Endothelial cell of umbilical vein (primary cell): ENCODE results near the gene OXNAD1. TPM values are rescaled to one million over a fixed set of nuclear protein-coding genes. Genes with fewer than 3 reads are reported as not detected.

Experiments
- BruUV-seq: library from RNA; stranded (reverse); fragments of 400-500 nt; replicated peaks from 2 replicates; lab custom pipeline; 2021; lab: Mats Ljungman, UMichigan
- CTCF ChIA-PET: fragments of 300-600, 350-600 bp; sonication (Branson Sonifier 250); formaldehyde crosslinking; loops from one replicate; lab custom pipeline; 2021; ENCODE audit warnings: antibody characterized with exemption, inconsistent platforms; lab: Charles Lee
- POLR2A ChIA-PET: fragments of 300-600, 350-600 bp; sonication (Branson Sonifier 250); formaldehyde crosslinking; loops from one replicate; lab custom pipeline; 2021; ENCODE audit warnings: antibody characterized with exemption, inconsistent platforms; lab: Charles Lee
- DNase-seq: peaks from one replicate; pipeline ENCODE4 v3.0.0-alpha.2; 2011; ENCODE audit warnings: low read depth, low spot score
- FAIRE-seq: peaks from 2 replicates; lab custom pipeline; 2011; peaks lifted over from hg19 to GRCh38; lab: Jason Lieb, UNC
- H2AFZ ChIP-seq: 2 replicates; pipeline ENCODE4 v1.6.0; 2012; ENCODE audit warnings: low read depth, low read length, control low read depth, inconsistent platforms
- H3K27ac ChIP-seq: 2 replicates; pipeline ENCODE4 v1.5.1; 2011; ENCODE audit warnings: low read depth, mild to moderate bottlenecking, control low read depth, low read length, moderate library complexity; ENCODE audit not compliant: insufficient read depth
- H3K27me3 ChIP-seq, 2 experiments: 2 replicates each; pipeline versions ENCODE4 v1.6.0 to v1.6.1; 2011; ENCODE audit warnings: low read length in 2 of 2, mixed read lengths in 1 of 2; ENCODE audit not compliant: control insufficient read depth in 2 of 2, insufficient read depth in 2 of 2
- H3K36me3 ChIP-seq, 2 experiments: 2 replicates in 1 of 2; 3 replicates in 1 of 2; pipeline ENCODE4 v1.5.1; 2011; ENCODE audit warnings: low read length in 2 of 2, mild to moderate bottlenecking in 1 of 2, moderate library complexity in 1 of 2; ENCODE audit not compliant: control insufficient read depth in 2 of 2, insufficient read depth in 2 of 2; ENCODE audit errors: extremely low read depth in 1 of 2
- H3K4me1 ChIP-seq: 3 replicates; pipeline ENCODE4 v1.5.1; 2011; ENCODE audit warnings: mild to moderate bottlenecking, low read length; ENCODE audit not compliant: control insufficient read depth, insufficient read depth; ENCODE audit errors: extremely low read depth
- H3K4me2 ChIP-seq: 2 replicates; pipeline ENCODE4 v1.6.1; 2011; ENCODE audit warnings: low read length, control low read depth, mixed read lengths; ENCODE audit not compliant: insufficient read depth
- H3K4me3 ChIP-seq, 3 experiments: fragments of 200-600 bp in 1 of 3; sonication (generic), shearing (Covaris generic) in 1 of 3; replicated peaks in 1 of 3; 2 replicates each; pipeline ENCODE4 v1.5.1; 2011 to 2016; ENCODE audit warnings: control low read depth in 3 of 3, low read length in 3 of 3, mild to moderate bottlenecking in 2 of 3, inconsistent platforms in 1 of 3, low read depth in 1 of 3, moderate library complexity in 1 of 3; ENCODE audit not compliant: insufficient read depth in 1 of 3
- H3K79me2 ChIP-seq: 2 replicates; pipeline ENCODE4 v1.6.0; 2012; ENCODE audit warnings: low read length, inconsistent platforms; ENCODE audit not compliant: control insufficient read depth, insufficient read depth
- H3K9ac ChIP-seq: replicated peaks from 2 replicates; pipeline ENCODE3; 2011; ENCODE audit warnings: low read length, control low read depth; ENCODE audit not compliant: insufficient read depth; ENCODE audit errors: extremely low read depth
- H3K9me1 ChIP-seq: replicated peaks from 3 replicates; pipeline ENCODE4 v1.6.0; 2011; ENCODE audit warnings: mild to moderate bottlenecking, low read length; ENCODE audit not compliant: control insufficient read depth, insufficient read depth; ENCODE audit errors: extremely low read depth
- H3K9me3 ChIP-seq: replicated peaks from 2 replicates; pipeline ENCODE4 v1.5.1; 2012; ENCODE audit warnings: low read length, inconsistent platforms; ENCODE audit not compliant: control insufficient read depth, insufficient read depth
- H4K20me1 ChIP-seq: replicated peaks from 2 replicates; pipeline ENCODE3; 2011; ENCODE audit warnings: mild to moderate bottlenecking, low read length; ENCODE audit not compliant: control insufficient read depth, insufficient read depth; ENCODE audit errors: extremely low read depth
- EZH2 ChIP-seq: IDR thresholded peaks from 2 replicates; pipeline ENCODE4 v1.6.1; 2012; ENCODE audit warnings: borderline replicate concordance, low read depth, mild to moderate bottlenecking, moderate library complexity, low read length, inconsistent platforms; ENCODE audit not compliant: severe bottlenecking
- FOS ChIP-seq: IDR thresholded peaks from 2 replicates; pipeline ENCODE4 v1.6.1; 2011; ENCODE audit warnings: mild to moderate bottlenecking, low read length, moderate library complexity, borderline replicate concordance; ENCODE audit not compliant: insufficient read depth
- GATA2 ChIP-seq: IDR thresholded peaks from 2 replicates; pipeline ENCODE4 v1.7.0; 2011; ENCODE audit warnings: low read depth, mild to moderate bottlenecking, moderate library complexity, mixed read lengths, low read length; ENCODE audit not compliant: insufficient read length, insufficient read depth
- JUN ChIP-seq: IDR thresholded peaks from 2 replicates; pipeline ENCODE4 v1.6.1; 2011; ENCODE audit warnings: borderline replicate concordance, low read depth; ENCODE audit not compliant: insufficient read length, insufficient read depth
- MYC ChIP-seq: IDR thresholded peaks from one replicate; pipeline ENCODE4 v1.6.1; 2011; ENCODE audit warnings: mild to moderate bottlenecking, low read depth, low read length
- POLR2A ChIP-seq: IDR thresholded peaks from 2 replicates; pipeline ENCODE4 v1.6.1; 2012; ENCODE audit warnings: low read depth, mild to moderate bottlenecking, control low read depth, low read length
- POLR2AphosphoS5 ChIP-seq: IDR thresholded peaks from 2 replicates; pipeline ENCODE4 v1.6.1; 2012; ENCODE audit warnings: low read depth, mild to moderate bottlenecking, control low read depth, low read length, moderate library complexity; ENCODE audit not compliant: insufficient read depth
- dilution Hi-C: fragments of 300-500 bp; cut with MboI; formaldehyde crosslinking; loops from one replicate; pipeline ENCODE4 v1.15.0; 2019; ENCODE audit warnings: low sequenced_read_pairs; ENCODE audit not compliant: extremely low pct_ligation_motif_present
- intact Hi-C: fragments of 100-400 bp; cut with micrococcal nuclease; formaldehyde crosslinking; loops from one replicate; pipeline ENCODE4 v1.10.0; 2022
- polyA plus RNA-seq, 4 experiments: library from polyadenylated mRNA; depleted of rRNA in 3 of 4; stranded (reverse) in 3 of 4; unstranded in 1 of 4; fragments of >200 nt; gene quantifications; 2 replicates each; pipeline versions ENCODE4 v1.2.1 to v1.2.3, GENCODE V29; 2011 to 2012; ENCODE audit warnings: missing spikeins in 1 of 4
- total RNA-seq: library from RNA; stranded (reverse); gene quantifications from 2 replicates; pipeline ENCODE4 v1.2.3, GENCODE V29; 2021
- TF ChIP-seq, protein P1 (sequence below), 2 donors: IDR thresholded peaks; 1 replicate in 1 of 2; 2 replicates in 1 of 2; pipeline ENCODE4 v1.5.1; 2011; ENCODE audit warnings: low read length in 2 of 2, mild to moderate bottlenecking in 2 of 2, moderate library complexity in 2 of 2, control low read depth in 1 of 2, inconsistent platforms in 1 of 2, low read depth in 1 of 2; ENCODE audit not compliant: insufficient read depth in 1 of 2; ENCODE audit errors: extremely low read depth in 1 of 2
- TF ChIP-seq, protein P2 (sequence below): IDR thresholded peaks from 2 replicates; pipeline ENCODE4 v1.6.1; 2011; ENCODE audit not compliant: insufficient read depth, insufficient read length

OXNAD1 gene
- total and polyA plus RNA-seq, 2 donors (not counting 3 experiments of a cell fraction or from before 2014, with no cell fraction given): 5.5 to 9.7 TPM

DNA sequence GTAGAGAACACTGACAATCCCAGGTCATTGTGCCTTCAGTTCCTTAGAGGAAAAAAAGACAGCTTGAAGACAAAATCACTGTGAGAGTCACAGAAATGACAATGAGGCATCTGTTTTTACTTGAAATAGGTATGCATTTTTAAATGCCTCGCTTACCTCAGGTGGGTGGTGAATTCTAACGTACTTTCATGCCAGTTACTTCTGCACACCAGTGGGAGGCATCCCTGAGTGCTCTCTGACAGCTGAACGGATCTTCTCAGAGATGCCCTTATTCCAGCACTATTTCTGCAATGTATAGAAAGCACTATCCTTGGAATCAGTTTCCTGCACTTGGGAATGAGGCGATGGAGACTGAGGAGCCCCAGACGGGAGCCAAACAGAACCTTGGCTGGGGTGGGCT lies 16.5 kb upstream of the OXNAD1 start:
- FAIRE-seq (no peak), DNase-seq (no peak)
- no peak overlapping the region for H3K9ac ChIP-seq
- no peaks in the 10 kb centered on the region for H3K36me3 ChIP-seq
- H3K27me3 ChIP-seq: no peaks in the 10 kb centered on the region
- no peaks in the 10 kb centered on the region for H3K9me1 ChIP-seq
- H3K4me1 ChIP-seq: peaks cover 11% of the 10 kb centered on the region
- ChIA-PET POLR2A (no interaction called here), CTCF (interaction anchor here (1.0 to 2.1 kb wide), 7 partner anchors 16 to 432 kb away, joined by 3 to 9 read pairs (median 5); partner anchors contain the start of genes DPH3 and OXNAD1)
- no peaks in the 10 kb centered on the region for H4K20me1 ChIP-seq
- H3K79me2 ChIP-seq: no peaks in the 10 kb centered on the region
- intact Hi-C loops: no loop called here
- dilution Hi-C loops: no loop called here
- H3K4me2 ChIP-seq: no peak overlapping the region
- no peaks in the 10 kb centered on the region for H3K9me3 ChIP-seq
- H3K27ac ChIP-seq: no peak overlapping the region
- no peak overlapping the region for H3K4me3 ChIP-seq
- no TSS peak for BruUV-seq
- H2AFZ ChIP-seq: no peak overlapping the region
- TF ChIP-seq, protein P1, sequence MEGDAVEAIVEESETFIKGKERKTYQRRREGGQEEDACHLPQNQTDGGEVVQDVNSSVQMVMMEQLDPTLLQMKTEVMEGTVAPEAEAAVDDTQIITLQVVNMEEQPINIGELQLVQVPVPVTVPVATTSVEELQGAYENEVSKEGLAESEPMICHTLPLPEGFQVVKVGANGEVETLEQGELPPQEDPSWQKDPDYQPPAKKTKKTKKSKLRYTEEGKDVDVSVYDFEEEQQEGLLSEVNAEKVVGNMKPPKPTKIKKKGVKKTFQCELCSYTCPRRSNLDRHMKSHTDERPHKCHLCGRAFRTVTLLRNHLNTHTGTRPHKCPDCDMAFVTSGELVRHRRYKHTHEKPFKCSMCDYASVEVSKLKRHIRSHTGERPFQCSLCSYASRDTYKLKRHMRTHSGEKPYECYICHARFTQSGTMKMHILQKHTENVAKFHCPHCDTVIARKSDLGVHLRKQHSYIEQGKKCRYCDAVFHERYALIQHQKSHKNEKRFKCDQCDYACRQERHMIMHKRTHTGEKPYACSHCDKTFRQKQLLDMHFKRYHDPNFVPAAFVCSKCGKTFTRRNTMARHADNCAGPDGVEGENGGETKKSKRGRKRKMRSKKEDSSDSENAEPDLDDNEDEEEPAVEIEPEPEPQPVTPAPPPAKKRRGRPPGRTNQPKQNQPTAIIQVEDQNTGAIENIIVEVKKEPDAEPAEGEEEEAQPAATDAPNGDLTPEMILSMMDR (IDR thresholded peaks at IDR 0.05; ENCODE audit: extremely low read depth in 1 of 2, insufficient read depth in 1 of 2, low read depth in 1 of 2, low read length in 2 of 2): no peak
- TF ChIP-seq POLR2AphosphoS5: no peak
- no peak for TF ChIP-seq MYC
- TF ChIP-seq FOS: no peak
- TF ChIP-seq, protein P2, sequence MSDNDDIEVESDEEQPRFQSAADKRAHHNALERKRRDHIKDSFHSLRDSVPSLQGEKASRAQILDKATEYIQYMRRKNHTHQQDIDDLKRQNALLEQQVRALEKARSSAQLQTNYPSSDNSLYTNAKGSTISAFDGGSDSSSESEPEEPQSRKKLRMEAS: no peak
- no peak for TF ChIP-seq EZH2
- TF ChIP-seq JUN: no peak
- TF ChIP-seq GATA2: no peak
- no peak for TF ChIP-seq POLR2A
